ENCODE results near the gene GGA2.
"Not testable (repeated sequence)": the region's sequence is repeated elsewhere in the genome, so short reads cannot be mapped to it uniquely, and the experiment has no call there.

Gene GGA2

GRCh38 chr16:23494188-23494587, 16.1 kb downstream of the GGA2 start:
- no peak for TF ChIP-seq CTCF (IDR thresholded peaks at IDR 0.05; ENCODE audit: extremely low read depth, missing control alignments)
- no peak for DNase-seq (ENCODE audit: low spot score)

- TF ChIP-seq CTCF (IDR thresholded peaks at IDR 0.05; ENCODE audit: extremely low read depth, missing control alignments), result no peak
- DNase-seq (ENCODE audit: low spot score), result no peak
These were observed 18.6 kb downstream of the GGA2 start for GRCh38 chr16:23491490-23492391.

- DNase-seq (ENCODE audit: low spot score), result no peak
- TF ChIP-seq CTCF (IDR thresholded peaks at IDR 0.05; ENCODE audit: extremely low read depth, missing control alignments), result no peak
These were observed 23.8 kb downstream of the GGA2 start for GRCh38 chr16:23486480-23486879.

GRCh38 chr16:23485841-23486240, 24.5 kb downstream of the GGA2 start:
- DNase-seq (ENCODE audit: low spot score), result no peak
- no peak for TF ChIP-seq CTCF (IDR thresholded peaks at IDR 0.05; ENCODE audit: extremely low read depth, missing control alignments)

GRCh38 chr16:23485257-23485614, 25.1 kb downstream of the GGA2 start:
- no peak for TF ChIP-seq CTCF (IDR thresholded peaks at IDR 0.05; ENCODE audit: extremely low read depth, missing control alignments)
- DNase-seq (ENCODE audit: low spot score), result no peak

- no peak for DNase-seq (ENCODE audit: low spot score)
- no peak for TF ChIP-seq CTCF (IDR thresholded peaks at IDR 0.05; ENCODE audit: extremely low read depth, missing control alignments)
These were observed 25.6 kb downstream of the GGA2 start for GRCh38 chr16:23484510-23485256.

GRCh38 chr16:23483492-23483891, 26.8 kb downstream of the GGA2 start:
- not testable (repeated sequence) for DNase-seq (ENCODE audit: low spot score)

Data from GM20000 (cell line).